K562 (cell line): ENCODE data around the gene WDR18. TPM values are rescaled to one million over a fixed set of nuclear protein-coding genes. Genes with fewer than 3 reads are reported as not detected.
A peak's percentile ranks its signal among the peaks of the same experiment; 100 is the strongest.

Experiments used
- CXXC5 ChIP-seq: fragments of 250-450 bp; sonication (Bioruptor Pico); IDR thresholded peaks from 2 replicates; pipeline ENCODE4 v1.8.0; 2022; ENCODE audit warnings: inconsistent platforms, mild to moderate bottlenecking, moderate library complexity
- DACH1 ChIP-seq: fragments of 450-650 bp; IDR thresholded peaks from 2 replicates; pipeline ENCODE4 v1.6.1; 2018; ENCODE audit not compliant: partially characterized antibody
- ELF1 ChIP-seq: fragments of 200-800 bp; sonication (Bioruptor generic); IDR thresholded peaks from 2 replicates; pipeline ENCODE4 v1.6.1; 2016; ENCODE audit warnings: missing genetic modification characterization, missing compliant biosample characterization
- ELF4 ChIP-seq: fragments of 450-650 bp; formaldehyde crosslinking; IDR thresholded peaks from 2 replicates; pipeline ENCODE4 v1.4.0; 2022; ENCODE audit warnings: missing genetic modification characterization
- ETV1 ChIP-seq: fragments of 450-650 bp; conservative IDR thresholded peaks from 2 replicates; pipeline ENCODE4 v1.6.1; 2016; ENCODE audit warnings: missing genetic modification characterization, control low read depth, low read depth, missing compliant biosample characterization
- FOXK1 ChIP-seq: sonication (generic); formaldehyde crosslinking; IDR thresholded peaks from 2 replicates; pipeline ENCODE4 v1.8.0; 2022; ENCODE audit warnings: missing genetic modification reagents, mild to moderate bottlenecking, borderline replicate concordance
- GABPA ChIP-seq: fragments of 200-800 bp; sonication (Bioruptor generic); conservative IDR thresholded peaks from 2 replicates; pipeline ENCODE4 v1.6.1; 2016; ENCODE audit warnings: low read depth, missing genetic modification characterization, missing compliant biosample characterization
- KDM1A ChIP-seq, 2 experiments: fragments of 450-650 bp; IDR thresholded peaks; 2 replicates each; pipeline ENCODE4 v1.6.1; 2016; ENCODE audit warnings: mild to moderate bottlenecking in 2 of 2
- KDM2B ChIP-seq: fragments of 250-450 bp; sonication (Bioruptor Pico); IDR thresholded peaks from 2 replicates; pipeline ENCODE4 v1.8.0; 2021; ENCODE audit warnings: mild to moderate bottlenecking, moderate library complexity
- MBD2 ChIP-seq: sonication (generic); IDR thresholded peaks from 2 replicates; pipeline ENCODE4 v1.6.1; 2016; ENCODE audit warnings: low read depth, borderline replicate concordance
- MTA3 ChIP-seq: fragments of 450-650 bp; formaldehyde crosslinking; IDR thresholded peaks from 2 replicates; pipeline ENCODE4 v1.6.1; 2017; ENCODE audit warnings: mild to moderate bottlenecking, borderline replicate concordance
- RB1 ChIP-seq: fragments of 450-650 bp; IDR thresholded peaks from 2 replicates; pipeline ENCODE4 v1.6.1; 2017; ENCODE audit warnings: low read depth, mild to moderate bottlenecking
- RBFOX2 ChIP-seq: fragments of 200-400 bp; formaldehyde crosslinking; IDR thresholded peaks from 2 replicates; pipeline ENCODE4 v1.6.1; 2017; ENCODE audit warnings: low read depth, mild to moderate bottlenecking, low read length, moderate library complexity
- RCOR1 ChIP-seq, 2 experiments: IDR thresholded peaks; 2 replicates each; pipeline ENCODE4 v1.6.1; 2012; ENCODE audit warnings: low read depth in 2 of 2, low read length in 2 of 2, borderline replicate concordance in 1 of 2, improper control_type of control experiment in 1 of 2
- SMARCA5 ChIP-seq: fragments of 450-650 bp; IDR thresholded peaks from 2 replicates; pipeline ENCODE4 v1.6.1; 2016
- ZBTB26 ChIP-seq: fragments of 450-650 bp; formaldehyde crosslinking; IDR thresholded peaks from 2 replicates; pipeline ENCODE4 v1.4.0; 2022; ENCODE audit warnings: missing genetic modification characterization
- ZBTB7A ChIP-seq: IDR thresholded peaks from 2 replicates; pipeline ENCODE4 v1.6.1; 2011; ENCODE audit warnings: low read depth, mild to moderate bottlenecking, low read length, moderate library complexity, borderline replicate concordance; ENCODE audit not compliant: control insufficient read depth
- ZC3H11A ChIP-seq: IDR thresholded peaks from 2 replicates; pipeline ENCODE4 v1.6.1; 2012; ENCODE audit warnings: low read depth, low read length, improper control_type of control experiment
- ZNF740 ChIP-seq, 3 experiments: fragments of 200-800 bp in 1 of 3; sonication (Bioruptor generic) in 1 of 3; sonication (generic) in 1 of 3; formaldehyde crosslinking in 1 of 3; IDR thresholded peaks; 2 replicates each; pipeline versions ENCODE4 v1.6.1 to v1.8.0; 2016 to 2022; ENCODE audit warnings: mild to moderate bottlenecking in 2 of 3, missing compliant biosample characterization in 2 of 3, missing genetic modification characterization in 2 of 3, missing genetic modification reagents in 1 of 3
- polyA plus RNA-seq, 8 experiments: library from polyadenylated mRNA; depleted of rRNA in 4 of 8; stranded (reverse) in 5 of 8; unstranded in 3 of 8; fragments of >200 nt; fragmentation: Nextera tagmentation in 2 of 8; fragmentation: Illumina TruSeq in 1 of 8; extraction: Ambion mirVana in 2 of 8; extraction: Trizol in 1 of 8; gene quantifications; 2 replicates each; pipeline versions ENCODE4 v1.2.1 to v1.2.3, GENCODE V29; 2011 to 2014; ENCODE audit warnings: inconsistent platforms in 1 of 8, missing spikeins in 1 of 8
- total RNA-seq, 7 experiments: library from RNA; depleted of rRNA in 6 of 7; stranded (reverse); fragments of >200 nt in 6 of 7; fragmentation: Illumina TruSeq in 2 of 7; extraction: Trizol in 2 of 7; gene quantifications; 2 replicates each; pipeline versions ENCODE4 v1.2.1 to v1.2.3, GENCODE V29; 2011 to 2021; ENCODE audit warnings: low replicate concordance in 1 of 7
- TF ChIP-seq, protein P1 (sequence below): fragments of 450-650 bp; IDR thresholded peaks from 2 replicates; pipeline ENCODE4 v1.6.1; 2016; ENCODE audit warnings: borderline replicate concordance

The WDR18 gene
- total and polyA plus RNA-seq, 9 of the 15 experiments (the other 6 are each of a cell fraction or from before 2014, with no cell fraction given): 0.65 to 181 (median 30.1) TPM

DNA sequence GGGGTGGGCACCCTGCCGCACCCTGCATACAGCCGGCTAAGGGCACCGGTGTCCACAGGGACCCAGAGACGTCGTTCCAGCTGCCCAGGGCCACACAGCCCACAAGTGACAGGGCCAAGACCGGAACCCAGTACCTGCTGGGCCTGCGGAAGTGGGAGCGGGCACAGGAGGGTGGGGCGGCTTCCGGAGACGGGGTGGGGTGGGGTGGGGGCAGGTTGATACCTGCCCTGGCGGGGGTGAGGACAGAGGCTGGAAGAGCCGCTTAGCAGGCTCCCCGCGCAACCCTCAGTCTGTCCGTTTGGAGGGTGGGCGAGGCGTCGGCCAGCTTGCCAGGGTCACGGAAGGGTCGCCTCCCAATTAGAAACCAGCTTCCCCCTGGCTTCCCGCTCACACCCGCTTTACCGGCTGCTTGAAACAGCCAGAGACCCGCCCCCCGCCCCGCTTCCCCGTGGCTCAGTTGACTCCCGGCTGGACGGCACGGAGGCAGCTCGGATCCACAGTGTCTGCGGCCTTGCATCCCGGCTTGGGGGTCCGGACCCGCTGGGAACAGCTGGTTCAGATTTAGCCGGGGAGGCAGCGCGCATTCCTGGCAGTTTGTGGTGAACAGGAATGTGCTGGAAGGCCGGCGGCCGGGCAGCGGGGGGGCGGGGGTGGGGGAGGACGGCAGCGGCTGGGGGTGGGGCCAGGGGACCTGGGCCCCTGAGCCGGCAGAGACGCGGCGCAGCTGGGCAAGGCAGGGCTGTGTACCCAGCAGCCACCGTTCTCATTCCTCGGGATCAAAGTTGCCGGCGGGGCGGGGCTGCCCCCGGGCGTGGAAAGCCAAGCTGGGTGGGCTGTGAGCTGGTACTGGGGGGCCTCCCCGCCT is 44.1 kb downstream of the WDR18 start (continued):
- TF ChIP-seq, protein P1, sequence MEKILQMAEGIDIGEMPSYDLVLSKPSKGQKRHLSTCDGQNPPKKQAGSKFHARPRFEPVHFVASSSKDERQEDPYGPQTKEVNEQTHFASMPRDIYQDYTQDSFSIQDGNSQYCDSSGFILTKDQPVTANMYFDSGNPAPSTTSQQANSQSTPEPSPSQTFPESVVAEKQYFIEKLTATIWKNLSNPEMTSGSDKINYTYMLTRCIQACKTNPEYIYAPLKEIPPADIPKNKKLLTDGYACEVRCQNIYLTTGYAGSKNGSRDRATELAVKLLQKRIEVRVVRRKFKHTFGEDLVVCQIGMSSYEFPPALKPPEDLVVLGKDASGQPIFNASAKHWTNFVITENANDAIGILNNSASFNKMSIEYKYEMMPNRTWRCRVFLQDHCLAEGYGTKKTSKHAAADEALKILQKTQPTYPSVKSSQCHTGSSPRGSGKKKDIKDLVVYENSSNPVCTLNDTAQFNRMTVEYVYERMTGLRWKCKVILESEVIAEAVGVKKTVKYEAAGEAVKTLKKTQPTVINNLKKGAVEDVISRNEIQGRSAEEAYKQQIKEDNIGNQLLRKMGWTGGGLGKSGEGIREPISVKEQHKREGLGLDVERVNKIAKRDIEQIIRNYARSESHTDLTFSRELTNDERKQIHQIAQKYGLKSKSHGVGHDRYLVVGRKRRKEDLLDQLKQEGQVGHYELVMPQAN: peak; percentile 54; the same call in 1 of the 2 replicates
- TF ChIP-seq CXXC5 (CRISPR knock-in tag): 0 out of 2 replicates have a peak, but pooled peaks have one; percentile 34
- peak; percentile 93 for TF ChIP-seq GABPA
- peak in 1 of 2 experiments; percentile 31; a peak in 1 of 4 replicates for TF ChIP-seq KDM1A (IDR thresholded peaks at IDR 0.05)
- TF ChIP-seq ELF1 (tag): peak; percentile 48
- 0 out of 2 replicates have a peak, but pooled peaks have one; percentile 25 for TF ChIP-seq ZBTB26 (CRISPR knock-in tag)
- TF ChIP-seq RCOR1 (IDR thresholded peaks at IDR 0.05; ENCODE audit: borderline replicate concordance in 1 of 2, low read depth in 2 of 2, low read length in 2 of 2): 0 out of 4 replicates have a peak, but pooled peaks of 1 of the 2 experiments have one; percentile 7
- peak; percentile 48; the same call in 1 of the 2 replicates for TF ChIP-seq RB1
- TF ChIP-seq FOXK1 (CRISPR knock-in tag): no peak
- peak; percentile 69 for TF ChIP-seq ZBTB7A
- peak; percentile 45 for TF ChIP-seq RBFOX2
- 0 out of 2 replicates have a peak, but pooled peaks have one; percentile 41 for TF ChIP-seq ELF4 (CRISPR knock-in tag)
- TF ChIP-seq MTA3: 0 out of 2 replicates have a peak, but pooled peaks have one; percentile 46
- TF ChIP-seq MBD2: peak; percentile 25; the same call in 1 of the 2 replicates
- 0 out of 2 replicates have a peak, but pooled peaks have one; percentile 37 for TF ChIP-seq KDM2B (CRISPR knock-in tag)
- no peak for TF ChIP-seq ZC3H11A
- TF ChIP-seq ZNF740 (CRISPR knock-in tag; IDR thresholded peaks at IDR 0.05): no peak; the same call in 1 of the 2 replicates
- no peak for TF ChIP-seq ZNF740 (tag; IDR thresholded peaks at IDR 0.05)
- TF ChIP-seq ETV1: peak; percentile 50; the same call in 1 of the 2 replicates
- peak; percentile 60; the same call in 1 of the 2 replicates for TF ChIP-seq SMARCA5
- TF ChIP-seq DACH1: peak; percentile 37
